Transverse colon (tissue), 4 donors: ENCODE results near the gene ANKH. TPM values are rescaled to one million over a fixed set of nuclear protein-coding genes. Genes with fewer than 3 reads are reported as not detected.
A peak's percentile ranks its signal among the peaks of the same experiment; 100 is the strongest.

Experiments
- DNase-seq: peaks from one replicate; pipeline ENCODE4 v3.0.0-alpha.2; 2019
- H3K27ac ChIP-seq, 4 donors: fragments of 200-600 bp; sonication (generic); 2 replicates each; pipeline ENCODE4 v1.5.1; 2016 to 2018; ENCODE audit warnings: inconsistent platforms in 4 of 4
- H3K27me3 ChIP-seq: fragments of 200-600 bp; sonication (generic); 2 replicates; pipeline ENCODE4 v1.5.1; 2017; ENCODE audit warnings: inconsistent platforms
- H3K36me3 ChIP-seq, 4 donors: fragments of 200-600 bp; sonication (generic); 2 replicates each; pipeline ENCODE4 v1.5.1; 2017 to 2019; ENCODE audit warnings: inconsistent platforms in 4 of 4
- H3K4me1 ChIP-seq, 4 donors: fragments of 200-600 bp; sonication (generic); 2 replicates each; pipeline ENCODE4 v1.5.1; 2017 to 2020; ENCODE audit warnings: inconsistent platforms in 4 of 4
- H3K4me3 ChIP-seq, 4 donors: fragments of 200-600 bp; sonication (generic); 1 replicate in 1 of 4; 2 replicates in 3 of 4; pipeline versions ENCODE4 v1.5.1 to v1.6.1; 2017 to 2019; ENCODE audit warnings: inconsistent platforms in 4 of 4
- H3K9me3 ChIP-seq, 2 donors: fragments of 200-600 bp; sonication (generic); 2 replicates each; pipeline ENCODE4 v1.5.1; 2017 to 2019; ENCODE audit warnings: inconsistent platforms in 2 of 2
- EP300 ChIP-seq: sonication (generic); formaldehyde crosslinking; IDR thresholded peaks from one replicate; pipeline ENCODE4 v1.6.1; 2017; ENCODE audit warnings: antibody characterized with exemption, low read depth
- POLR2A ChIP-seq: fragments of 450-650 bp; IDR thresholded peaks from one replicate; pipeline ENCODE4 v1.6.1; 2016; ENCODE audit warnings: antibody characterized with exemption, mild to moderate bottlenecking, moderate library complexity
- POLR2AphosphoS5 ChIP-seq, 3 donors: sonication (generic); formaldehyde crosslinking; IDR thresholded peaks; one replicate each; pipeline ENCODE4 v1.6.1; 2016; ENCODE audit warnings: antibody characterized with exemption in 3 of 3
- WGBS, 2 donors: methylation state at CpG; one replicate each; pipeline ENCODE4 v1.1.5; 2018; ENCODE audit warnings: low coverage in 1 of 2; 5-methylcytosine and 5-hydroxymethylcytosine counted together
- in situ Hi-C, 4 donors: fragments of 200-750 bp; cut with MboI; loops; one replicate each; pipeline versions ENCODE4 v1.15.0 to v1.15.1; 2017; ENCODE audit warnings: low sequenced_read_pairs in 3 of 4, low pct_ligation_motif_present in 1 of 4, low pct_unique_long_range_greater_than_20kb in 1 of 4
- intact Hi-C: fragments of 100-400 bp; cut with DNase I; formaldehyde crosslinking; loops from one replicate; pipeline ENCODE4 v1.15.1; 2023; ENCODE audit warnings: low total_unique reads
- total RNA-seq, 4 donors: library from RNA; depleted of rRNA; stranded (reverse); fragments of >200 nt; gene quantifications; one replicate each; pipeline ENCODE4 v1.1.0, GENCODE V29; 2016
- TF ChIP-seq, protein P1 (sequence below), 5 experiments: fragments of 200-600 bp in 3 of 5; fragments of 450-650 bp in 2 of 5; sonication (generic) in 3 of 5; IDR thresholded peaks; 1 replicate in 2 of 5; 2 replicates in 3 of 5; pipeline ENCODE4 v1.5.1; 2016 to 2017; ENCODE audit warnings: antibody characterized with exemption in 5 of 5, inconsistent platforms in 3 of 5, mild to moderate bottlenecking in 2 of 5, moderate library complexity in 1 of 5

ANKH gene
- total RNA-seq, 4 donors from 2014 or later: 24.7 to 96.5 (median 69.4) TPM

DNA sequence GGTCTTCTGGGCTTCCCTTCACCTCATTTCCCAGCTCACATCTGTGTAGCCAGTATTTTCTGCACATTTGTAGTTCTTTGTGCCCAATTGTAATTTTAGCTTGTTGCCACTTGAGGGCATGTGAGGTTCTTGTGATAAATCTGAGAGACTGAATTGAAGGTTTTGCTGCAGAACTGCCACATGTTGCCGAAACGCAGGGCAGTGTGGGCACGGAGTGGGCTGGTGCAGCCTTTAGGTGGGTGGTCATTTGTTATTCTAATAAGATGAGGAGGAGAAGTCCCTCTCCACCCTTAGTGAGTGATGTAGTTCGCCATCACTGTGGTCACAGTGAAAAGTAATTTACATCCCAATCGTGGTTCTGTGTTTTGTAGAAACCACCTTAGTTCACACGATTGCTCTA lies 185.8 kb downstream of the ANKH start:
- H3K36me3 ChIP-seq: peaks cover 0 to 57% (median 24%) of the 10 kb centered on the region in 4 donors
- intact Hi-C loops: no loop called here
- no peaks in the 10 kb centered on the region for H3K9me3 ChIP-seq
- H3K27me3 ChIP-seq: no peaks in the 10 kb centered on the region
- H3K27ac ChIP-seq: no peak overlapping the region
- no peak for TF ChIP-seq POLR2AphosphoS5 (IDR thresholded peaks at IDR 0.05)
- TF ChIP-seq, protein P1, sequence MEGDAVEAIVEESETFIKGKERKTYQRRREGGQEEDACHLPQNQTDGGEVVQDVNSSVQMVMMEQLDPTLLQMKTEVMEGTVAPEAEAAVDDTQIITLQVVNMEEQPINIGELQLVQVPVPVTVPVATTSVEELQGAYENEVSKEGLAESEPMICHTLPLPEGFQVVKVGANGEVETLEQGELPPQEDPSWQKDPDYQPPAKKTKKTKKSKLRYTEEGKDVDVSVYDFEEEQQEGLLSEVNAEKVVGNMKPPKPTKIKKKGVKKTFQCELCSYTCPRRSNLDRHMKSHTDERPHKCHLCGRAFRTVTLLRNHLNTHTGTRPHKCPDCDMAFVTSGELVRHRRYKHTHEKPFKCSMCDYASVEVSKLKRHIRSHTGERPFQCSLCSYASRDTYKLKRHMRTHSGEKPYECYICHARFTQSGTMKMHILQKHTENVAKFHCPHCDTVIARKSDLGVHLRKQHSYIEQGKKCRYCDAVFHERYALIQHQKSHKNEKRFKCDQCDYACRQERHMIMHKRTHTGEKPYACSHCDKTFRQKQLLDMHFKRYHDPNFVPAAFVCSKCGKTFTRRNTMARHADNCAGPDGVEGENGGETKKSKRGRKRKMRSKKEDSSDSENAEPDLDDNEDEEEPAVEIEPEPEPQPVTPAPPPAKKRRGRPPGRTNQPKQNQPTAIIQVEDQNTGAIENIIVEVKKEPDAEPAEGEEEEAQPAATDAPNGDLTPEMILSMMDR (IDR thresholded peaks at IDR 0.05): peak; percentile 50 to 68 (median 60)
- WGBS, 2 donors: 29 to 66% methylated on average over 3 to 6 of the region's 6 CpGs
- in situ Hi-C loops: no loop called here
- peak; percentile 22 for DNase-seq
- peaks cover 0 to 19% (median 10%) of the 10 kb centered on the region in 4 donors for H3K4me1 ChIP-seq
- H3K4me3 ChIP-seq: no peak overlapping the region

DNA sequence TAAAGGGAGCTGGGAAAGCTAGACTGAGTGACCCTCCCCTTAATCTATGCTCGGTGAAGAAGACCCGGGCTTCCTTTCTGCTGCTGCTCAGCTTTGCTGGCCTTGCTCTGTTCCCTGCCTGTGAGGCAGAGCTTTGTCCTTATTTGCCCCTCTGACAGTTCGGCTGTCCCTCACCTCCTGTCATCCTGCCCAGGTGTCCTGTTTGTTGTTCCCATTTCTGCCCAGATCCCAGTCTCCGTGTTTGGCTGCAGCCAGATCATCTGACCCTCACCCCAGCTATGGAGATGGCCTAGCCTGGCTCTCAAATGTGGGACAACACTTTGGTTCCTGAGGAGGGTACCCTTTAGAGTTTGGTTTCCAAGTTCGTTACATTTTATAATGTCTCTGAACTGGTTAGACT lies 186.8 kb downstream of the ANKH start:
- peaks cover 0 to 53% (median 20%) of the 10 kb centered on the region in 4 donors for H3K36me3 ChIP-seq

DNA sequence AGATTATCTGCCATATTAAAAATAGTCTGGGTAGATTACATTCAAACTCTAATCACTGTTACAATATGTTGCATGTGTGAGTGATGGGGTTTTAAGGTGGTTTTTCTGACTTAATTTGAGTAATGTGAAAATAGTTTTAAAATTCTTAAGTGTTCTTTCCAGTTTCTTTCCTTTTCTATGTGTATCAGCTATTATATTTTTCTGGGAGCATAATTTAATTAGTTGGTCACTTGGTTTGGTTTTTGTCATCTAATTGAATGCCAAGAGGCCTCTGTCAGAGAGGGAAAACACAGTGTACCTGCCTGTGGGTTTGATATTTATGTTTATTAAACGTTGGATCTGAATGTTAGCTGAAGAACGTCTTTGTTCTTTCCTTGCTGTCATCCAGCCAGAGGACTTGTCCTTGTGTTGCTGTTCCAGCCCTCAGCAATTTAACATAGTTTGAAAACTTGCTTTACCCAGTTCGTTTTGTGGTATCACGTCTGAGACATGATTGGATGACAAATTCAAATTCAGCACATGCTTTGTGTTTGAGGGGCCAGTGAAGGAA lies 187.6 kb downstream of the ANKH start:
- H3K4me1 ChIP-seq: peaks cover 0 to 19% (median 10%) of the 10 kb centered on the region in 4 donors
- in situ Hi-C loops (no loop called here), intact Hi-C loops (no loop called here)
- no peak for DNase-seq
- no peak overlapping the region for H3K27ac ChIP-seq
- H3K9me3 ChIP-seq: no peaks in the 10 kb centered on the region
- H3K4me3 ChIP-seq: no peak overlapping the region
- H3K36me3 ChIP-seq: peaks cover 0 to 45% (median 17%) of the 10 kb centered on the region in 4 donors
- 60 to 70% methylated on average over 4 of the region's 4 CpGs for WGBS, 2 donors
- H3K27me3 ChIP-seq: no peaks in the 10 kb centered on the region
- TF ChIP-seq POLR2AphosphoS5 (IDR thresholded peaks at IDR 0.05) (no peak), EP300 (no peak), POLR2A (no peak)
- TF ChIP-seq, protein P1 (IDR thresholded peaks at IDR 0.05): no peak

More for the DNA sequence above, 186.8 kb downstream of the ANKH start:
- 78 to 90% methylated on average over 2 to 5 of the region's 5 CpGs for WGBS, 2 donors
- Histone ChIP-seq H3K4me1 (peaks cover 0 to 19% (median 10%) of the 10 kb centered on the region in 4 donors), H3K9me3 (no peaks in the 10 kb centered on the region), H3K27me3 (no peaks in the 10 kb centered on the region), H3K4me3 (no peak overlapping the region), H3K27ac (no peak overlapping the region)
- no peak for DNase-seq
- TF ChIP-seq, protein P1 (IDR thresholded peaks at IDR 0.05): no peak
- no peak for TF ChIP-seq POLR2AphosphoS5 (IDR thresholded peaks at IDR 0.05)
- TF ChIP-seq EP300: no peak
- no peak for TF ChIP-seq POLR2A
- intact Hi-C loops (no loop called here), in situ Hi-C loops (no loop called here)

DNA sequence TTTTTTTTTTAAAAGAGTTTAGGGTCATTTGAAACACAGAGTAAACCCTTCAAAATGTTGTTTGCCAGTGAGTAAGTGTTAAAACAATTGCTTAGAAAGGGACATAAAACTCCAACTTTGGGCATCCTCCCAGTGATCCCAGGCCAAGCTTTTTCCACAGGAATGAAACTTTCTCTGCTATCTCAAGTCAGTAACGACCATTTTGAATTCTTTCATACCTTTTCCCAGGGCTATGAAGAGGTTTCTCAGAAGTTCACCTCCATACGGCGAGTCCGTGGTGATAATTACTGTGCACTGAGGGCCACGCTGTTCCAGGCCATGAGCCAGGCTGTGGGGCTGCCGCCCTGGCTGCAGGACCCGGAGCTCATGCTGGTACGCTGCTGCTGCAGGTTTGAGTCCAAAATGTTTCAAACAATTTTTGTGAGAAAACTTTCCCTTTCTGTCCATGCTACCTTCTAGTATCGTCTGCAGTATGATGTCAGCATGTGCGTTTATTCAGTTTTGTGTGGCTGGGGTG lies 190.3 kb downstream of the ANKH start:
- Histone ChIP-seq H3K4me3 (no peak overlapping the region), H3K4me1 (peaks cover 0 to 16% (median 10%) of the 10 kb centered on the region in 4 donors), H3K9me3 (no peaks in the 10 kb centered on the region), H3K27ac (no peak overlapping the region), H3K27me3 (no peaks in the 10 kb centered on the region), H3K36me3 (peaks cover 0 to 28% (median 9%) of the 10 kb centered on the region in 4 donors)
- 96% methylated on average over 6 to 10 of the region's 10 CpGs for WGBS, 2 donors
- no peak for DNase-seq
- in situ Hi-C loops: no loop called here
- intact Hi-C loops: no loop called here
- no peak for TF ChIP-seq POLR2A
- TF ChIP-seq, protein P1 (IDR thresholded peaks at IDR 0.05): no peak
- no peak for TF ChIP-seq POLR2AphosphoS5 (IDR thresholded peaks at IDR 0.05)
- no peak for TF ChIP-seq EP300
